Nucleus accumbens (tissue), 56 donors: Measurements from ENCODE around the gene SF3B3.
A peak's percentile ranks its signal among the peaks of the same experiment; 100 is the strongest.

Source experiments
- DNase-seq, 56 donors: peaks; one replicate each; lab custom pipeline; 2025; lab: John Stamatoyannopoulos, UW

Gene SF3B3

GRCh38 chr16:70561623-70562022 lies 38.0 kb downstream of the SF3B3 start:
- DNase-seq = peak in 10 of 56 donors; percentile 3 to 22 (median 17)

DNA sequence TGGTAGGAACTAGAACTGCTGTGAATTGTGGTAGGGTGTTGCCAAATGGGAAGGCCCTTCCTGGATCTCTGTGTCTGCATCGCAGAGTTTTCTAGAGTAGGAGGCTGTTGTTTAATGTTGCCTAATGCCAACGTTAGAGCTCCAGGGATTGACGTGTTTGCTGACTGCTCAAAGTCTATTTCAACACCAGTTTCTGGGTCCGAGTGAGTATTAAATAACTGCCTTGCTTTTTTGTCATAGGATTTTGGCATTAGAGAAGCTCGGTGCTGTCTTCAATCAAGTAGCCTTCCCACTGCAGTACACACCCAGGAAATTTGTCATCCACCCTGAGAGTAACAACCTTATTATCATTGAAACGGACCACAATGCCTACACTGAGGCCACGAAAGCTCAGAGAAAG lies 40.0 kb downstream of the SF3B3 start:
- DNase-seq = no peak

DNA sequence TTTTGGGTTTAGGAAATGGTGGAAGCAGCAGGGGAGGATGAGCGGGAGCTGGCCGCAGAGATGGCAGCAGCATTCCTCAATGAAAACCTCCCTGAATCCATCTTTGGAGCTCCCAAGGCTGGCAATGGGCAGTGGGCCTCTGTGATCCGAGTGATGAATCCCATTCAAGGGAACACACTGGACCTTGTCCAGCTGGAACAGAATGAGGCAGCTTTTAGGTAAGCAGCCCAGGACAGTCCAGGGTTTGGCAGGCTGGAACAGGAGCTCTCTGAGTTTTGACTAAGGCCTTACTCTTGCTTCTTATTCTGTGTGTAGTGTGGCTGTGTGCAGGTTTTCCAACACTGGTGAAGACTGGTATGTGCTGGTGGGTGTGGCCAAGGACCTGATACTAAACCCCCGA lies 41.4 kb downstream of the SF3B3 start:
- peak in 2 of 56 donors; percentile 4 to 7 for DNase-seq

DNA sequence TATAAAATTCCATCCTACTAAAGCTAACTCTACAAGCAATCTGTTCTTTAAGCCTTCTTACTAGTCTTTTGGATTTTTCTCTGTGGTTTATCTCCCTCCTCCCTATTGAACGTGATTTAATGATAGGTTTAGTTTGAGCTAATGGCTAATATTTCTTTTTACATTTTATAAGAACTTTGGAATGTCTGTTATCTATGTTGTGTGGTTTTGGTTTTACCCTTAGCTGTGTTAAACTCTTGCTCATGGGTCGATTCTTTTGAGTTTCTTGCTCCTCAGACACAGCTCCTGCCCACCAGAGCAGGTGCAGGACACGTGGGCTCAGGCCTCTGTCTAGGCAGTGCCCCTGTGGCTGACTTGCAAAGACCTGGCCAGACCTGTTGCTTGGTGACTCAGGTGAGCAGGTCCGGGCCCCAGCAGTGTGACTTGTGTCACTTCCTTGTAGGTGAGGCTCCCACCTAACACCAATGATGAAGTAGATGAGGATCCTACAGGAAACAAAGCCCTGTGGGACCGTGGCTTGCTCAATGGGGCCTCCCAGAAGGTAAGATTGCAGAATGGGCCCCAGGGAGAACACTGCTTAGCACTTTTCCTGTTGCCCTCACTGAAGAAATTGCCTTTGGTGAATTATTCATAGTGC lies 45.1 kb downstream of the SF3B3 start:
- DNase-seq = no peak

DNA sequence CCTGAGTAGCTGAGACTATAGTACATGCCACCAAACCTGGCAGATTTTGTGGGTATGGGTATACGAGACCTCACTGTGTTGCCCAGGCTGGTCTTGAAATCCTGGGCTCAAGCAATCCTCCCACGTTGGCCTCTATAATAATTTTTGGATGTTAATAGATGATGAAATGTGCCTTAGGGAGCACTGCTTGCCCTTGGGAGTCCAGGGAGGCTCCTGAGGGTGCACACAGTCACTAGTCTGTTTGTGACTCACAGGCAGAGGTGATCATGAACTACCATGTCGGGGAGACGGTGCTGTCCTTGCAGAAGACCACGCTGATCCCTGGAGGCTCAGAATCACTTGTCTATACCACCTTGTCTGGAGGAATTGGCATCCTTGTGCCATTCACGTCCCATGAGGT lies 46.1 kb downstream of the SF3B3 start:
- no peak for DNase-seq

GRCh38 chr16:70570967-70571570 lies 47.5 kb downstream of the SF3B3 start:
- no peak for DNase-seq

DNA sequence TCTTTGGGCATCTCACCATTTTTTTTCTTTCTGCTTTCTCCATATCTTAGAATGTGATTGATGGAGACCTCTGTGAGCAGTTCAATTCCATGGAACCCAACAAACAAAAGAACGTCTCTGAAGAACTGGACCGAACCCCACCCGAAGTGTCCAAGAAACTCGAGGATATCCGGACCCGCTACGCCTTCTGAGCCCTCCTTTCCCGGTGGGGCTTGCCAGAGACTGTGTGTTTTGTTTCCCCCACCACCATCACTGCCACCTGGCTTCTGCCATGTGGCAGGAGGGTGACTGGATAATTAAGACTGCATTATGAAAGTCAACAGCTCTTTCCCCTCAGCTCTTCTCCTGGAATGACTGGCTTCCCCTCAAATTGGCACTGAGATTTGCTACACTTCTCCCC lies 48.0 kb downstream of the SF3B3 start:
- no peak for DNase-seq

- DNase-seq = no peak
These were observed 48.7 kb downstream of the SF3B3 start for GRCh38 chr16:70572050-70572925.

- no peak for DNase-seq
These were observed 49.3 kb downstream of the SF3B3 start for GRCh38 chr16:70572926-70573270.

DNA sequence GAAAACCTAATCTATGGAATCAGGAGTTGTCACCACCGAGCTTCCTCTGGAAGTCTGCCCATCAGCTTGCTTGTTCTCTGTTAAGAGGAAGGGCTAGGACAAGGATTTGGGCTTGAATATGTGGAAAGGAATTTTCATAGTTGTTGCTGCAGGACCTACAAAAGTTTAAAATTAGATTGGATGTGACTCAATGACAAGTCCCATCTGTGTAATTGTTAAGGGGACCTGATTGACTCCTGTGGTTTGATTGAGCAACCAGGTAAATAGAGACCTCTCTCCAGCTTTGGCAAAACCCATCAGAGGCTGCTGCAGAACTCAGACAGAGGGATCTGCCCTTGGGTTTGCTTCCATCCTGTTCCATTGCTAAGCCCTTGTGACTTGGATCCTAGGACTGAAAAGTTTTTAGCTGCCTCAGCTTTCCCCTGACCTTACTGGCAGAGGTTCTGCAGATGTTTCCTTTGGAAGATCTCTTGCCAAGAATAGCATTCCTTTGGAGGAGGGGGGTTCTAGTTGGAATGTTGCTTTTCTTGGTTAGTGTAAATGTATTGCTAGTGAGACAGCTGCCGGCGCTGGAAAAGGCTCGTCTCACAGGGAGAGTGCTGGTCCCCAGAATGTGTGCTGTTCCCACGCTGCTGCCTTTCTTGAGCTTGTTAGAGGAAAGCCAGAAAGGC lies 50.0 kb downstream of the SF3B3 start:
- no peak for DNase-seq

GRCh38 chr16:70574595-70575271 lies 51.1 kb downstream of the SF3B3 start:
- DNase-seq = no peak

- no peak for DNase-seq
These were observed 51.8 kb downstream of the SF3B3 start for GRCh38 chr16:70575376-70575775.

- no peak for DNase-seq
These were observed 53.0 kb downstream of the SF3B3 start for GRCh38 chr16:70576431-70577255.

DNA sequence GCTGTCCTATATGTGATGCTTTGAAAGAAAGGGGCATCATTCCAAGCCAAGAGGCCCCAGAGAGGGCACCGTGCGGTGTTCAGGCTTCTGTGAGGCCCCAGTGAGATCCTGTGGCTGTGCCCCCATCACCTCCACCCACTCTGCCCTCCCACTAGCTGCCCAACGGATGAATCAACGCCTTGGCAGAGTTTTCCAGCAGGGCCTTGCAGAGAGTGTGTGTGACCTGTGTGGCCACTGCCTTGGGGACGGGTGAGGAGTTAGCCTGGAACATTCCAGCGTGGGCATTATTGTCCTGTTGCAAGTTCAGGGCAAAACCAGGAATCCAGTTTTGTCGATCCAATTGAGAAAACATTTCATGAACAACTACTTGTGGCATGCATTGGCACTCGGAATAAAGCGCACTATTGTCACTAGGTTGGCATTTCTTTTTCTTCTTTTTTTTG lies 53.7 kb downstream of the SF3B3 start:
- DNase-seq = peak in 1 of 56 donors; percentile 19

GRCh38 chr16:70578035-70578434 lies 54.4 kb downstream of the SF3B3 start:
- DNase-seq = no peak

DNA sequence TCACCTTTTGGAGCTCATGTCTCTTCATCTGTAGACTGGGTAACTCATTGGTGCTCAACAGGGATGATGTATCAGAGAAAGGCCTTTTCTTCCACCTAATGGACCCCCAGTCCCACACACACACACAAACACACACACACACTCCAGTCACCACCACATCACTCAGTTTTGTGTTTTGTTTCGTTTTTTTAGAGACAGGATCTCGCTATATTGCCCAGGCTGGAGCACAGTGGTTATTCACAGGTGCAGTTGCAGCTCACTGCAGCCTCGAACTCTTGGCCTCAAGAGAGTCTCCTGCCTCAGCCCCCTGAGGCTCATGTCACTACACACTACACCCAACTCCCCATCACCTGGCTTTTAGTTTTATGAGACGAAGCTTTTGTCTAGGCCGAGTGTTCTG lies 55.6 kb downstream of the SF3B3 start:
- no peak for DNase-seq

DNA sequence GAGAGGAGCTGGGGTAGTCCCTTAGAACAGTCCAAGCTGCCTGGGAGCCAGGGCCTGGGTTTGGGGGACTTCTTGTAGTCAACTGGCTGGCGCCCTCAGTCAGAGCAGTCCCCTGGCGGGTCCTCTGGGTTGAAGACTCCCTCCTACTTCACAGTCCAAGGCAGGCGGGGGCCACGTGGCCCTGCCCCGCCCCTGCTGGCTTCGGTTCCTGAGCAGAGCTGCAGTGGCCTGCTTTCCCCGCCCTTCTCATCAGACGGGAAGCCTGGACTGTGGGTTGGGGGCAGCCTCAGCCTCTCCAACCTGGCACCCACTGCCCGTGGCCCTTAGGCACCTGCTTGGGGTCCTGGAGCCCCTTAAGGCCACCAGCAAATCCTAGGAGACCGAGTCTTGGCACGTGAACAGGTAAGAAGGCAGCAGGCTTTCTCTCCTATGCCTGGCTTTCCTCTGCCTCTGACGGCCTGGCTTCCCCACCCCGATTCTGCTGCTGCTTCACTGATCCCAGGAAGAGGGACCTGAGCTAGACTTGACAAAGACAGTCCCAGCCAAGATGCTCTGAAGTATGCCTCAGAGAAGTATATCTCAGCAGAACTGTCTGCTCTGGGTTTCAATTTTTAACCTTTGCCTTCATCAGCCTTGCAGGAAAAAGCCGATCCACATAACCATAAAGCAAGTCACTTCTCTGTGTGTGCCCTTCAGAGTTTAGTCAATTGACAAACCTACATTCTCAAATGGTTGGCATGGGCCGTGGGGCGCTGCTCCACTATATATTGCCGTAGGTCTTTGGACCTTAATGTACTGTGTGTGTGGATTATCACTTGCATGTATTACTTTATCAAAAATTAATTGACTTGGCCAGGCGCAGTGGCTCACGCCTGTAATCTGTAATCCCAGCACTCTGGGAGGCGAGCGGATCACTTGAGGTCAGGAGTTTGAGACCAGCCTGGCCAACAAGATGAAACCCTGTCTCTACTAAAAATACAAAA lies 56.3 kb downstream of the SF3B3 start:
- no peak for DNase-seq

GRCh38 chr16:70582280-70582978 lies 58.8 kb downstream of the SF3B3 start:
- no peak for DNase-seq
